SH-SY5Y (cell line): ENCODE data around the gene SRPRB.

ENCODE experiments used
- GATA2 ChIP-seq: IDR thresholded peaks from 2 replicates; pipeline ENCODE4 v1.6.1; 2011; ENCODE audit warnings: mild to moderate bottlenecking, low read depth, low read length
- GATA3 ChIP-seq: IDR thresholded peaks from 2 replicates; pipeline ENCODE4 v1.6.1; 2011; ENCODE audit warnings: low read depth, mild to moderate bottlenecking, low read length, moderate library complexity

DNA sequence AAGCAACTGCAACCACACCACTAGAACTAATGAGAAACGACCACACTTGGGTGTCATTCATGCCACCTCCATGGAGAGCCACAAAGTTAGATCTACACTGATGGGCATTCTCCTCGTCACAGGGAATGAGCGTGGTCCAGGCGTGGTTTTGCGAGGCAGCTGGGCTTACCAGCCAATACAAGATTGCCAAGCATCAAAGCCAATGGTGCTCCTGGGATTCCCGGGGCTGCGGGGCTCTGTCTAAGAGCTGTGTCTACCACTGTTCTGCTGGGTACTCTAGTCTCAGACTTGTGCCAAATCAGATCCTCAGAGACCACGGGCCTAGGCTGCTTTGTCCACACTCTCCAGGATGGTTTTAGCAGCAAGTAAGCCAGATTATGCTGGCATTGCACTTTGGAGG is 46.3 kb downstream of the SRPRB start:
- no peak for TF ChIP-seq GATA2
- no peak for TF ChIP-seq GATA3
